ENCODE measurements around the gene RGPD4.

DNA sequence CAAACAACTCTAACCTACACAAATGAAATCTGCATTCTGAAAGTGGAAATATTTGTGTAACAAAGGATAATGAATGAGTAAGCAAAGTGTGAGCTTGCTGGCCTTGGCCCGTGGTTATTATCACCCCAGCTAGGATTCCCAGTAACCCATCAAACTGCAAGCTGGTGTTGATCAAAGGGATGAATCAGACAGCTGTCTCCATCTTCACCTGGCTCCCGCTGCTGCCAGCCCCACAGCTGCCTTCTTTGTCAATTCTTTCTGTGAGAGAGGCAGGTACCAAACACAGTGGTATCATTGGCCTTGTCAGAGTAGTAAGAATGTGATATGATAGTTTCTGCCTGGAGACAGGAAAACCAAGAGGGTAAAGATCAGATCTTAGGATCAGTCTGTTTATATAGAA, 25.2 kb upstream of the RGPD4 start:
- no peak for TF ChIP-seq GATA3 (IDR thresholded peaks at IDR 0.05; ENCODE audit: low read depth, low read length)
- no peak for TF ChIP-seq GATA2 (IDR thresholded peaks at IDR 0.05; ENCODE audit: low read depth, low read length)

All from SH-SY5Y (cell line).